ENCODE measurements around the gene NINL. TPM values are rescaled to one million over a fixed set of nuclear protein-coding genes. Genes with fewer than 3 reads are reported as not detected.

NINL gene
- total RNA-seq, 1 experiment from 2014 or later = 0.19 TPM

- no peak for DNase-seq
- no peak overlapping the region for H3K27ac ChIP-seq (ENCODE audit: low read length)
- peaks cover 14% of the 10 kb centered on the region for H3K9me3 ChIP-seq (ENCODE audit: low read length)
- no peak overlapping the region for H3K4me3 ChIP-seq (ENCODE audit: low read length)
- H3K4me2 ChIP-seq (ENCODE audit: low read depth, low read length, poor library complexity, severe bottlenecking) = no peak overlapping the region
- no peaks in the 10 kb centered on the region for H3K36me3 ChIP-seq (ENCODE audit: insufficient read depth, low read length)
- no peaks in the 10 kb centered on the region for H4K20me1 ChIP-seq (ENCODE audit: insufficient read depth, low read depth, low read length)
- no peaks in the 10 kb centered on the region for H3K9me2 ChIP-seq (replicated peaks; ENCODE audit: insufficient read depth, low read length)
- peaks cover 14% of the 10 kb centered on the region for H3K4me1 ChIP-seq (ENCODE audit: low read length)
- H3K9ac ChIP-seq (ENCODE audit: low read length) = no peak overlapping the region
- H3K79me2 ChIP-seq (ENCODE audit: low read length) = no peaks in the 10 kb centered on the region
- no peak overlapping the region for H2AFZ ChIP-seq (ENCODE audit: low read length)
- H3K27me3 ChIP-seq (ENCODE audit: low read length) = no peaks in the 10 kb centered on the region
Measured at GRCh38 chr20:25514747-25515340, 70.5 kb downstream of the NINL start.

- no peak overlapping the region for H3K9ac ChIP-seq (ENCODE audit: low read length)
Measured at GRCh38 chr20:25514195-25514594, 71.1 kb downstream of the NINL start.

DNA sequence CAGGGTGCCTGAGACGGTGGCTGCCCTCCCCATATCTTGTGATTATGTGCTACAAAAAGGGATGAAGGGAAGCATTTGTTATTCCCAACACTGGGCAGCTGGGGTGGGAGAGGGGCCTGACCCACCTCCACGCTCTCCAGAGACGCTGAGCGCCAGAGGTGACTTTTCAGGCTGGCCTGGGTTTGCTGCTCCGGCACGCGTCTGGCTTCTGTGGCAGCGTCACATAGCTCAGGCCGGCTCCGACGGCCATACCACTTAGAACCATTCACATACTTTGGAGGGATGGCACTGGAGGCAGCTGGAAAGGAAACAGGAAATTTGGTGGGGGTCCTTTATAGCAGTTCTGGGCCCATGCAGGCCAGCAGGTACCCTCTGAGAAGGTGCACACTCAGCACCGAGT is 72.6 kb downstream of the NINL start:
- H3K4me3 ChIP-seq (ENCODE audit: low read length) = no peak overlapping the region
- H3K36me3 ChIP-seq (ENCODE audit: insufficient read depth, low read length) = no peaks in the 10 kb centered on the region
- H3K27ac ChIP-seq (ENCODE audit: low read length) = no peak overlapping the region
- H3K9ac ChIP-seq (ENCODE audit: low read length) = no peak overlapping the region
- H3K4me1 ChIP-seq (ENCODE audit: low read length) = no peaks in the 10 kb centered on the region
- no peaks in the 10 kb centered on the region for H4K20me1 ChIP-seq (ENCODE audit: insufficient read depth, low read depth, low read length)
- H3K27me3 ChIP-seq (ENCODE audit: low read length) = no peaks in the 10 kb centered on the region
- H3K79me2 ChIP-seq (ENCODE audit: low read length) = no peaks in the 10 kb centered on the region
- no peak overlapping the region for H3K4me2 ChIP-seq (ENCODE audit: low read depth, low read length, poor library complexity, severe bottlenecking)
- DNase-seq = no peak
- peaks cover 14% of the 10 kb centered on the region for H3K9me3 ChIP-seq (ENCODE audit: low read length)
- no peaks in the 10 kb centered on the region for H3K9me2 ChIP-seq (replicated peaks; ENCODE audit: insufficient read depth, low read length)
- no peak overlapping the region for H2AFZ ChIP-seq (ENCODE audit: low read length)

More at GRCh38 chr20:25514195-25514594, 71.1 kb downstream of the NINL start:
- Histone ChIP-seq H3K27ac (ENCODE audit: low read length) (no peak overlapping the region), H3K79me2 (ENCODE audit: low read length) (no peaks in the 10 kb centered on the region), H2AFZ (ENCODE audit: low read length) (no peak overlapping the region), H3K36me3 (ENCODE audit: insufficient read depth, low read length) (no peaks in the 10 kb centered on the region), H3K4me3 (ENCODE audit: low read length) (no peak overlapping the region), H3K4me1 (ENCODE audit: low read length) (peaks cover 12% of the 10 kb centered on the region), H3K9me2 (replicated peaks; ENCODE audit: insufficient read depth, low read length) (no peaks in the 10 kb centered on the region), H4K20me1 (ENCODE audit: insufficient read depth, low read depth, low read length) (no peaks in the 10 kb centered on the region), H3K27me3 (ENCODE audit: low read length) (no peaks in the 10 kb centered on the region), H3K9me3 (ENCODE audit: low read length) (peaks cover 14% of the 10 kb centered on the region), H3K4me2 (ENCODE audit: low read depth, low read length, poor library complexity, severe bottlenecking) (no peak overlapping the region)
- DNase-seq = no peak

- DNase-seq = no peak
- Histone ChIP-seq H3K4me3 (ENCODE audit: low read length) (no peak overlapping the region), H2AFZ (ENCODE audit: low read length) (no peak overlapping the region), H3K9me2 (replicated peaks; ENCODE audit: insufficient read depth, low read length) (no peaks in the 10 kb centered on the region), H3K36me3 (ENCODE audit: insufficient read depth, low read length) (no peaks in the 10 kb centered on the region), H4K20me1 (ENCODE audit: insufficient read depth, low read depth, low read length) (no peaks in the 10 kb centered on the region), H3K27me3 (ENCODE audit: low read length) (no peaks in the 10 kb centered on the region), H3K9me3 (ENCODE audit: low read length) (peaks cover 14% of the 10 kb centered on the region), H3K4me2 (ENCODE audit: low read depth, low read length, poor library complexity, severe bottlenecking) (no peak overlapping the region), H3K79me2 (ENCODE audit: low read length) (no peaks in the 10 kb centered on the region), H3K27ac (ENCODE audit: low read length) (no peak overlapping the region), H3K4me1 (ENCODE audit: low read length) (no peaks in the 10 kb centered on the region), H3K9ac (ENCODE audit: low read length) (no peak overlapping the region)
Measured at GRCh38 chr20:25511183-25511582, 74.1 kb downstream of the NINL start.

GRCh38 chr20:25510721-25511120 is 74.6 kb downstream of the NINL start:
- H3K9me2 ChIP-seq (replicated peaks; ENCODE audit: insufficient read depth, low read length) = no peaks in the 10 kb centered on the region
- no peaks in the 10 kb centered on the region for H3K79me2 ChIP-seq (ENCODE audit: low read length)
- H4K20me1 ChIP-seq (ENCODE audit: insufficient read depth, low read depth, low read length) = no peaks in the 10 kb centered on the region
- H3K27ac ChIP-seq (ENCODE audit: low read length) = no peak overlapping the region
- no peak overlapping the region for H3K4me3 ChIP-seq (ENCODE audit: low read length)
- H3K4me1 ChIP-seq (ENCODE audit: low read length) = no peaks in the 10 kb centered on the region
- peaks cover 14% of the 10 kb centered on the region for H3K9me3 ChIP-seq (ENCODE audit: low read length)
- no peaks in the 10 kb centered on the region for H3K36me3 ChIP-seq (ENCODE audit: insufficient read depth, low read length)
- H3K9ac ChIP-seq (ENCODE audit: low read length) = no peak overlapping the region
- no peak overlapping the region for H3K4me2 ChIP-seq (ENCODE audit: low read depth, low read length, poor library complexity, severe bottlenecking)
- no peaks in the 10 kb centered on the region for H3K27me3 ChIP-seq (ENCODE audit: low read length)
- DNase-seq = no peak
- no peak overlapping the region for H2AFZ ChIP-seq (ENCODE audit: low read length)

GRCh38 chr20:25510202-25510601 is 75.1 kb downstream of the NINL start:
- H3K27me3 ChIP-seq (ENCODE audit: low read length) = no peaks in the 10 kb centered on the region

DNA sequence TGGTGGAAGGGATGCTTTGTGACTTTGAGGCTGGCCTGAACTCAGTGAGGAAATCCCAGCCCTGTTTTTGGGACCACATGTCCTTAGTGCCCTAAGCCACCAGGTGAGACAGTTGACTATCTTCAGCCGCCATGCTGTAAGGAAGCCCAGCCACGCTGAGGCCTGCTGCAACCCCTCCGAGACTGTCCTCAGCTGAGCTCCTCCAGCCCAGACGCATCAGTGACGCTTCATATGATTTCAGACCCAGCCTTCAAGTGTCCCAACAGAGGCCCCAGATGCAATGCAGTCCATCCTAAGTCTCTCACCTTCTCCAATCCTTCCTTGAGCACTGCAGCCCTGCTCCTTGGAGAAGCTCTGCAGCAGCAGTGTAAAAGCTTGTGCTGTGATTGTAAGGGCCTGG is 76.2 kb downstream of the NINL start:
- H3K36me3 ChIP-seq (ENCODE audit: insufficient read depth, low read length) = no peaks in the 10 kb centered on the region

More at GRCh38 chr20:25510202-25510601, 75.1 kb downstream of the NINL start:
- no peaks in the 10 kb centered on the region for H4K20me1 ChIP-seq (ENCODE audit: insufficient read depth, low read depth, low read length)
- H3K36me3 ChIP-seq (ENCODE audit: insufficient read depth, low read length) = no peaks in the 10 kb centered on the region
- H3K4me3 ChIP-seq (ENCODE audit: low read length) = no peak overlapping the region
- H3K4me1 ChIP-seq (ENCODE audit: low read length) = no peaks in the 10 kb centered on the region
- H3K9ac ChIP-seq (ENCODE audit: low read length) = no peak overlapping the region
- no peak for DNase-seq
- peaks cover 13% of the 10 kb centered on the region for H3K9me3 ChIP-seq (ENCODE audit: low read length)
- no peak overlapping the region for H2AFZ ChIP-seq (ENCODE audit: low read length)
- no peak overlapping the region for H3K4me2 ChIP-seq (ENCODE audit: low read depth, low read length, poor library complexity, severe bottlenecking)
- no peak overlapping the region for H3K27ac ChIP-seq (ENCODE audit: low read length)
- no peaks in the 10 kb centered on the region for H3K79me2 ChIP-seq (ENCODE audit: low read length)
- H3K9me2 ChIP-seq (replicated peaks; ENCODE audit: insufficient read depth, low read length) = no peaks in the 10 kb centered on the region

GRCh38 chr20:25508083-25508770 is 77.1 kb downstream of the NINL start:
- Histone ChIP-seq H3K27me3 (ENCODE audit: low read length) (no peaks in the 10 kb centered on the region), H2AFZ (ENCODE audit: low read length) (no peak overlapping the region), H4K20me1 (ENCODE audit: insufficient read depth, low read depth, low read length) (no peaks in the 10 kb centered on the region), H3K27ac (ENCODE audit: low read length) (no peak overlapping the region), H3K4me2 (ENCODE audit: low read depth, low read length, poor library complexity, severe bottlenecking) (no peak overlapping the region), H3K36me3 (ENCODE audit: insufficient read depth, low read length) (no peaks in the 10 kb centered on the region), H3K4me1 (ENCODE audit: low read length) (no peaks in the 10 kb centered on the region), H3K9me3 (ENCODE audit: low read length) (no peaks in the 10 kb centered on the region; the same call in 1 of the 2 replicates), H3K4me3 (ENCODE audit: low read length) (no peak overlapping the region), H3K9me2 (replicated peaks; ENCODE audit: insufficient read depth, low read length) (no peaks in the 10 kb centered on the region), H3K9ac (ENCODE audit: low read length) (no peak overlapping the region), H3K79me2 (ENCODE audit: low read length) (no peaks in the 10 kb centered on the region)
- no peak for DNase-seq

More for the DNA sequence above, 76.2 kb downstream of the NINL start:
- no peak overlapping the region for H2AFZ ChIP-seq (ENCODE audit: low read length)
- no peaks in the 10 kb centered on the region for H3K9me2 ChIP-seq (replicated peaks; ENCODE audit: insufficient read depth, low read length)
- no peak overlapping the region for H3K4me2 ChIP-seq (ENCODE audit: low read depth, low read length, poor library complexity, severe bottlenecking)
- H3K79me2 ChIP-seq (ENCODE audit: low read length) = no peaks in the 10 kb centered on the region
- no peaks in the 10 kb centered on the region for H3K4me1 ChIP-seq (ENCODE audit: low read length)
- no peak overlapping the region for H3K9ac ChIP-seq (ENCODE audit: low read length)
- no peak overlapping the region for H3K4me3 ChIP-seq (ENCODE audit: low read length)
- DNase-seq = no peak
- H3K9me3 ChIP-seq (ENCODE audit: low read length) = peaks cover 2% of the 10 kb centered on the region
- no peaks in the 10 kb centered on the region for H3K27me3 ChIP-seq (ENCODE audit: low read length)
- H3K27ac ChIP-seq (ENCODE audit: low read length) = no peak overlapping the region
- H4K20me1 ChIP-seq (ENCODE audit: insufficient read depth, low read depth, low read length) = no peaks in the 10 kb centered on the region
